Suppressor macrophage treated with lipopolysaccharide for 1 hour (primary cell): ENCODE results near the gene WSB2.
"Not testable (repeated sequence)": the region's sequence is repeated elsewhere in the genome, so short reads cannot be mapped to it uniquely, and the experiment has no call there.

Source experiments
- DNase-seq, 3 donors: peaks; one replicate each; pipeline ENCODE4 v3.0.0-alpha.2; 2020 to 2022

Gene WSB2

DNA sequence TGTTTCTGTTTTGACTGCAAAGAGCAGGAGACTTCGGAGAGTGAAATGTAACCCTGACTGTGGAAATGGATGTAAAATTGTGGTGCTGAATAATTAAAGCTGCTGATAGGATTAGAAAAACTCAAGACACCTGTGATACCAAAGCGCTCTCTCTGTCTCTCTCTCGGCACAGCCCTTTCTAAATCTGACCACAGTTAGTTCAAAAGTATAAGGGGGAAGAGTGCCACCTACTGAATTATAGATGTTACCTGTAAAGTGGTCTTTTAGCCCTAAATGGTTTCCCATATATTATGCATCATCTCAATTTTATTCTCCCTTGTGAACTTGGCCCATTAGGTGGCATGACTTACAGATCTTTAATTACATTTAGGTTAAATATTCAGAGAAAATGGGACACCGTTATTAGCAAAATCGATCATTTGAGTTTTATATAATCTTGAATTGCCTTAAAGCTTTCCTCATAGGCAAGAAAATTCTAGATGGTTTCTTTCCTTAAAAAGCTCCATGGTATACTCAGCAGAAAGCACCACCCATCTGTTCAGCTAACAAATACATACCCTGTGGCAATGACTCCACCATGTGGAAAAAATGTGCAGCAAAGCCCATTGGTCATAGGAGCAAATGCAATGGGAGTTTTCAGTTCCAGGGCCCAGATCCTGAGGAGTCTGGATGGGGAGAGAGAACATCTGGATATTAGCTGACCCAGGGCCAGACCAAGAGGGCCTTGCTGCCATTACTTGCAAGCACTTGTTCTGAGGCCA, 26.4 kb downstream of the WSB2 start:
- DNase-seq = no peak

- no peak for DNase-seq
Measured at GRCh38 chr12:118033902-118034301, 27.1 kb downstream of the WSB2 start.

GRCh38 chr12:118033323-118033722, 27.7 kb downstream of the WSB2 start:
- no peak for DNase-seq

GRCh38 chr12:118032188-118032587, 28.8 kb downstream of the WSB2 start:
- no peak for DNase-seq

GRCh38 chr12:118029166-118029565, 31.8 kb downstream of the WSB2 start:
- no peak for DNase-seq

- no peak for DNase-seq
Measured at GRCh38 chr12:118025168-118025567, 35.8 kb downstream of the WSB2 start.

- DNase-seq = no peak
Measured at GRCh38 chr12:118023301-118023860, 37.6 kb downstream of the WSB2 start.

- no peak for DNase-seq
Measured at GRCh38 chr12:118022728-118023109, 38.3 kb downstream of the WSB2 start.

DNA sequence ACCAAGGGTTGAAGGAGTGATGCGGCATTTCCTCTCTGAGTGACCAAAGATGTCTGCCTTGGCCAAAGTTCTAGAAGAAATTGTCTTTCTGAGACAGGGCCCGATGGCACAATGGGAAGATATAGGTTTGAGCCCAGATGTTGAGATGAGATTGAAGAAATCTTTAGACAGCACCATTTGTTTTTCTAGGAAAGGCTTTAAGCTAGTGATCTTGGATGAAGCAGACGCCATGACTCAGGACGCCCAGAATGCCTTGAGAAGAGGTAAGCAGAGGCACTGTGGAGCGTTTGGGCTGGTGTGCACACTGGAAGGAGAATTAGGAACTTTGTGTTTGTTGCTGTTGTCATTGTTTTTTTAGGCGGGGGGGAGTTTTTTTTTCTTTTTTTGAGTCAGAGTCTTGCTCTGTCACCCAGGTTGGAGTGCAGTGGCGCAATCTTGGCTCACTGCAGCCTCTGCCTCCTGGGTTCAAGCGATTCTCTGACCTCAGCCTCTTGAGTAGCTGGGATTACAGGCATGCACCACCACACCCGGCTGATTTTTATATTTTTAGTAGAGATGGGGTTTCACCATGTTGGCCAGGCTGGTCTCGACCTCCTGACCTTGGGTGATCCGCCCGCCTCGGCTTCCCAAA, 38.8 kb downstream of the WSB2 start:
- not testable (repeated sequence) for DNase-seq

- no peak for DNase-seq
Measured at GRCh38 chr12:118020036-118020435, 40.9 kb downstream of the WSB2 start.

DNA sequence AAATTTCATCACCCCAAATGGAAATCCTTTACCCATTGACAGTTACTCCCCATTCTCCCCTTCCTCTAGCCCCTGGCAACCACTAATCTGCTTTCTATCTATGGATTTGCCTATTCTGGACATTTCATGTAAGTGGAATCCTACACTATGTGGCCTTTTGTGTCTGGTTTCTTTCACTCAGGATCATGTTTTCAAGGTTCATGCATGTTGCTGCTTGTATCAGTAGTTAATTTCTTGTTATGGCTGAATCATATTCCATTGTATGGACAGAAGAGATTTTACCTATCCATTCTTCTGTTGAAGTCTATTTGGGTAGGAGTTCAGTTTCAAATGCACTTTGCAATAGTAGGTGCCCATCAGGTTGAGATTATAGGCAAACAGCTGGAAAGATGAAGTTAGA, 43.1 kb downstream of the WSB2 start:
- DNase-seq = no peak

DNA sequence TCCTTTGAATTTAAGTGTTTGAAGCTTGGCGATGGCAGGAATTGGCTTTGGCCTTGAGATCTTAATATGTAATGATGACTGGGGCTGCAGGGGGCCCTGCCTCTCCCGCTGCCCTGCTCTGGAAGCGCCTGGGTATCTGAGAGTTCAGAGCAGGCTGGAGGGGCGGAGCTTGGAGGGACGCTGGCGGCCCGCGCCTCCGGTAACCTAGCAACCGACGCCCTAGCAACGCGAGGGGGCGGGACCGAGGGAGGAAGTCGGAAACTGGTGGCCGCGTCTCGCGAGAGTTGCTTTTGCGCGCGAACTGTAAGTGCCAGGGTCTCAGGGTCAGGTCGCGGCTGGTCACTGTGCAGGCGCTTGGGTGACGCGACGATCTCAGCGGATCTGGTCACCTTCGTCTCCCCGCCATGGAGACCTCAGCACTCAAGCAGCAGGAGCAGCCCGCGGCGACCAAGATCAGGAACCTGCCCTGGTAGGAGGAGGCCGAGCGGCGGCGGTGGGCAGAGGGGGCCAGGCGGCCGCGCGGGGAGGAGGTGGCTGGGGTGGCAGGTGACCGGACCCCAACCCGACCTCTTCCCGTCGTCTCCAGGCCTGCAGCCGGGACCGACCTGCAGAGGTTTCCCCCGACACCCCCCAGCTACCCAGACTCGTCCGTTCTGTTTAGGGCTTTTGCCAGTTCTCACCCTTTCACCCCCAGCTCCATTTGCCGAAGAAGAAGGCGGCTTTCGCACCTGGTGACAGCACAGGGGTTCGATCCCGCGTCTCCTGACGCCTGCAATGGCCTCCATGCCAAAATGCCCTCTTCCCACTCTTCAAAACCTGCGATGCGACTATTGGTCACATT, 44.3 kb downstream of the WSB2 start, which contains the start of gene RFC5:
TSS of gene RFC5 (plus strand) at position 280 of the 841 bp plus-strand sequence. CDS start at position 405, 125 bp downstream.
- peak; percentile 99 to 100 (median 100) for DNase-seq

GRCh38 chr12:118015944-118016343, 45.0 kb downstream of the WSB2 start:
- no peak for DNase-seq

DNA sequence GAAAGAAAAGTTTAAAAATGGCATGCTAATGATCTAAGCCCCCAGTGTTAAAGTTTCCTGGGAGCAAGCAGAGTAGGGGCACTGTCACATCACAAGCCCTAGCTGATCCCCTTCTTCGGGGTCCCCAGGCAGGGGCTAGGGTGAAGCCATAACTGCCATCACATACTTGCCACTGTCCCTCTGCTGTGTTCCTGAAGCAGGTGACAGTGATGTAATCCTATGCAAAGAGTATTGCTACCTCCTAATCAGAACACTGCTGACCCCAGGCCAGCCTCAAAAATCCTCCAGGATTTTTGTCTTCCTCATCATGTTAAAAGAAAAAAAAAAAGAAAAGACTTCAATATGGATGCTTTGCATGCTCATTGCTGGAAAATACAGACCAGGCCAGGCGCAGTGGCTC, 45.7 kb downstream of the WSB2 start:
- no peak for DNase-seq

GRCh38 chr12:118013283-118013682, 47.7 kb downstream of the WSB2 start:
- DNase-seq = no peak

GRCh38 chr12:118011961-118012360, 49.0 kb downstream of the WSB2 start:
- no peak for DNase-seq

DNA sequence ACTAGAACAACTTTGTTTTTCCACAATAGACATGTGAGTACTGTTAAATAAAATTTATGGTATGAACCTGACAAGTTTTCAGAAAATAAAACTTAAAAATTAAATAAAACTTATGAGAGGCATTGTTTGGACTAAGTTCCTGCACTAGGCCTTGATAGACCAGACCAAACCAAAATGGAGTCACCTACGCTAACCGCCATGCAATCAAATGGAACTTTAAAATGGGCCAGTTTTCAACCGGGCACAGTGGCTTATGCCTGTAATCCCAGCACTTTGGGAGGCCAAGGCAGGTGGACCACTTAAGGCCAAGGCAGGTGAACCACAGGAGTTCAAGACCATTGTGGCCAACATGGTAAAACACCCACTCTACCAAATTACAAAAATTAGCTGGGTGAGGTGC, 49.6 kb downstream of the WSB2 start:
- no peak for DNase-seq

DNA sequence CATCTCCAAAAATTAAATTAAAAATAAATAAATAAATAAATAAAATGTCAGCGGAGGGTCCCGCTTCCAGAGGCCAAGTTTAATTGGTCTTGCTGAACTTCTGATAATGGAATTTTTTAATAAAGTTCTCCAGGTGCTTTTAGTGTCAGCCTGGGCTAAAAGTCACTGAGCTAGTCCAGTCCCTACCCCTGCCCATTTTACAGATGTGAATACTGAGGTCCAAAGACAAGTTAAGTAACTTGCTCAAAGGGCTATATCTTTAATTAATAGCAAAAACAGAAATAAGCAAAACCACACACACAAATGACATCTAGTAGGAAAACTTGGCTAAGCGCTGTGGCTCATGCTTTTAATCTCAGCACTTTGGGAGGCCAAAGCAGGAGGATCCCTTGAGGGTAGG, 50.1 kb downstream of the WSB2 start:
- DNase-seq = no peak

GRCh38 chr12:117999806-118000205, 61.2 kb downstream of the WSB2 start:
- peak; percentile 10 to 32 (median 20) for DNase-seq

DNA sequence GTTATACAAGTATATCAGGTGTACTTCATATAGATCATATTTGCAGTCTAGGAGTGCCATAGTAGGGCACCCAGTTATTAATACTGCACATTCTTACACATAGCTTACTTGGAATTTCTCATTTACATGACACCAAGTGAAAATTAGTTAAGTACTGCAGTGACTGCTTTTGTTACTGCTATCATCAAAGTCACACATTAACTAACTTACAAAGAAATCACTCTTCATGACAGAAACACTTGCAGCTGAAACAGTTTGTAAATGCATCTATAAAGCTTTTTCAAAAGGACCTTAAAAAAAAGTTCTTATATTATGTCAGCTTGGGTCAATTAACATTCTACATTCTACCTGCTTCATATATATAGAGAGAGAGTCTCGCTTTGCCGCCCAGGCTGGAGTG, 62.3 kb downstream of the WSB2 start:
- DNase-seq = no peak

- peak in 2 of 3 donors; percentile 22 for DNase-seq
Measured at GRCh38 chr12:117994551-117995438, 66.2 kb downstream of the WSB2 start.
